OCI-LY7 (cell line): ENCODE results near the gene R3HDML. TPM values are rescaled to one million over a fixed set of nuclear protein-coding genes. Genes with fewer than 3 reads are reported as not detected.

Experiments used
- BruUV-seq: library from RNA; stranded (reverse); fragments of 400-500 nt; replicated peaks from 2 replicates; lab custom pipeline; 2021; lab: Mats Ljungman, UMichigan
- CTCF ChIA-PET: fragments of 300-600 bp; sonication (Branson Sonifier 250); formaldehyde crosslinking; loops from one replicate; lab custom pipeline; 2022; ENCODE audit warnings: antibody characterized with exemption; ENCODE audit not compliant: unreplicated experiment; lab: Charles Lee
- POLR2A ChIA-PET: fragments of 300-600 bp; sonication (Branson Sonifier 250); formaldehyde crosslinking; loops from one replicate; lab custom pipeline; 2022; ENCODE audit warnings: antibody characterized with exemption; lab: Charles Lee
- DNase-seq: peaks from one replicate; pipeline ENCODE4 v3.0.0-alpha.2; 2015; ENCODE audit warnings: low spot score
- H2AFZ ChIP-seq: fragments of 200-600 bp; sonication (generic), shearing (Covaris generic); 2 replicates; pipeline ENCODE4 v1.6.1; 2014; ENCODE audit warnings: mild to moderate bottlenecking, antibody characterized with exemption, low read length, moderate library complexity
- H3K27ac ChIP-seq: fragments of 200-600 bp; sonication (generic); 2 replicates; pipeline ENCODE4 v1.5.1; 2014; ENCODE audit warnings: mixed run types, low read depth, mild to moderate bottlenecking, moderate library complexity, low read length, inconsistent platforms; ENCODE audit not compliant: poor library complexity, severe bottlenecking
- H3K36me3 ChIP-seq: fragments of 200-600 bp; sonication (generic); 2 replicates; pipeline ENCODE4 v1.6.1; 2014; ENCODE audit warnings: mild to moderate bottlenecking, antibody characterized with exemption, low read length, moderate library complexity, mixed read lengths; ENCODE audit not compliant: insufficient read depth
- H3K4me1 ChIP-seq: fragments of 200-600 bp; sonication (generic); 2 replicates; pipeline ENCODE4 v1.5.1; 2014; ENCODE audit warnings: mild to moderate bottlenecking, low read length; ENCODE audit not compliant: insufficient read depth, poor library complexity, severe bottlenecking
- H3K4me2 ChIP-seq: fragments of 200-600 bp; sonication (generic); 2 replicates; pipeline ENCODE4 v1.6.1; 2014; ENCODE audit warnings: mild to moderate bottlenecking, low read length
- H3K4me3 ChIP-seq: fragments of 200-600 bp; sonication (generic); 2 replicates; pipeline ENCODE4 v1.5.1; 2014; ENCODE audit warnings: mild to moderate bottlenecking, low read depth, low read length; ENCODE audit not compliant: poor library complexity, severe bottlenecking
- H3K79me2 ChIP-seq: fragments of 200-600 bp; sonication (generic); 2 replicates; pipeline ENCODE4 v1.6.1; 2016; ENCODE audit warnings: low read depth, mild to moderate bottlenecking, low read length, moderate library complexity, mixed read lengths; ENCODE audit not compliant: insufficient read depth
- H3K9me2 ChIP-seq: fragments of 200-600 bp; sonication (generic); 2 replicates; pipeline ENCODE4 v1.6.1; 2016; ENCODE audit warnings: mild to moderate bottlenecking, low read length, mixed read lengths; ENCODE audit not compliant: insufficient read depth
- H3K9me3 ChIP-seq: fragments of 200-600 bp; sonication (generic); 2 replicates; pipeline ENCODE4 v1.6.1; 2014; ENCODE audit warnings: mild to moderate bottlenecking, mixed run types, low read length, mixed read lengths
- H4K20me1 ChIP-seq: fragments of 200-600 bp; sonication (generic); 2 replicates; pipeline ENCODE4 v1.6.1; 2014; ENCODE audit warnings: mild to moderate bottlenecking, antibody characterized with exemption, low read length, moderate library complexity, mixed read lengths; ENCODE audit not compliant: insufficient read depth
- CTCF ChIP-seq: fragments of 200-600 bp; sonication (generic); conservative IDR thresholded peaks from 2 replicates; pipeline ENCODE4 v1.5.1; 2014; ENCODE audit warnings: mild to moderate bottlenecking, antibody characterized with exemption, low read length, moderate library complexity, mixed read lengths
- EZH2phosphoT487 ChIP-seq: fragments of 200-600 bp; sonication (generic); IDR thresholded peaks from 2 replicates; pipeline ENCODE4 v1.6.1; 2018; ENCODE audit warnings: low read depth, borderline replicate concordance, mild to moderate bottlenecking, mixed run types, antibody characterized with exemption, low read length, moderate library complexity, mixed read lengths
- intact Hi-C: fragments of 100-400 bp; cut with micrococcal nuclease; formaldehyde crosslinking; loops from one replicate; pipeline ENCODE4 v1.10.0; 2022; ENCODE audit not compliant: unreplicated experiment
- total RNA-seq, 2 experiments: library from RNA; depleted of rRNA in 1 of 2; stranded (reverse); fragments of >200 nt in 1 of 2; shearing (Covaris generic) in 1 of 2; gene quantifications; 2 replicates each; pipeline ENCODE4 v1.2.3, GENCODE V29; 2014 to 2022

The R3HDML gene
- total RNA-seq, 2 experiments from 2014 or later, result not detected

GRCh38 chr20:44364068-44364467 is 27.2 kb downstream of the R3HDML start:
- Histone ChIP-seq H3K4me2 (no peak overlapping the region), H3K36me3 (no peaks in the 10 kb centered on the region), H3K4me3 (no peak overlapping the region), H3K79me2 (no peaks in the 10 kb centered on the region), H3K4me1 (no peaks in the 10 kb centered on the region), H3K9me3 (no peaks in the 10 kb centered on the region), H3K9me2 (no peaks in the 10 kb centered on the region), H3K27ac (no peak overlapping the region), H2AFZ (no peak overlapping the region), H4K20me1 (no peaks in the 10 kb centered on the region)
- TF ChIP-seq EZH2phosphoT487 (no peak), CTCF (no peak)
- DNase-seq, result no peak
- CTCF ChIA-PET, result no interaction called here
- POLR2A ChIA-PET, result no interaction called here
- BruUV-seq, result no TSS peak
- intact Hi-C loops, result no loop called here

- Histone ChIP-seq H3K9me3 (no peaks in the 10 kb centered on the region), H2AFZ (no peak overlapping the region), H3K4me3 (no peak overlapping the region), H4K20me1 (no peaks in the 10 kb centered on the region), H3K27ac (no peak overlapping the region), H3K79me2 (no peaks in the 10 kb centered on the region), H3K36me3 (no peaks in the 10 kb centered on the region), H3K4me2 (no peak overlapping the region), H3K9me2 (no peaks in the 10 kb centered on the region), H3K4me1 (no peaks in the 10 kb centered on the region)
- POLR2A ChIA-PET, result no interaction called here
- intact Hi-C loops, result no loop called here
- CTCF ChIA-PET, result no interaction called here
- TF ChIP-seq EZH2phosphoT487 (no peak), CTCF (no peak)
- BruUV-seq, result no TSS peak
- DNase-seq, result no peak
Measured at GRCh38 chr20:44364780-44365179, 27.9 kb downstream of the R3HDML start.

- no peak overlapping the region for H3K27ac ChIP-seq
- no peak for TF ChIP-seq CTCF
- no peak for TF ChIP-seq EZH2phosphoT487
- H3K4me1 ChIP-seq, result no peaks in the 10 kb centered on the region
- no peak for DNase-seq
- BruUV-seq, result no TSS peak
- no peak overlapping the region for H3K4me3 ChIP-seq
- no peaks in the 10 kb centered on the region for H3K36me3 ChIP-seq
- intact Hi-C loops, result no loop called here
- no peaks in the 10 kb centered on the region for H3K9me3 ChIP-seq
- no peak overlapping the region for H2AFZ ChIP-seq
- H3K79me2 ChIP-seq, result no peaks in the 10 kb centered on the region
- CTCF ChIA-PET, result no interaction called here
- no peak overlapping the region for H3K4me2 ChIP-seq
- POLR2A ChIA-PET, result no interaction called here
- H3K9me2 ChIP-seq, result no peaks in the 10 kb centered on the region
- no peaks in the 10 kb centered on the region for H4K20me1 ChIP-seq
Measured at GRCh38 chr20:44367746-44368145, 30.9 kb downstream of the R3HDML start.
